ENCODE measurements around the gene ACRBP. TPM values are rescaled to one million over a fixed set of nuclear protein-coding genes. Genes with fewer than 3 reads are reported as not detected.

Gene ACRBP
- total RNA-seq, 4 donors from 2014 or later, result 0.86 to 9.3 (median 1.6) TPM

DNA sequence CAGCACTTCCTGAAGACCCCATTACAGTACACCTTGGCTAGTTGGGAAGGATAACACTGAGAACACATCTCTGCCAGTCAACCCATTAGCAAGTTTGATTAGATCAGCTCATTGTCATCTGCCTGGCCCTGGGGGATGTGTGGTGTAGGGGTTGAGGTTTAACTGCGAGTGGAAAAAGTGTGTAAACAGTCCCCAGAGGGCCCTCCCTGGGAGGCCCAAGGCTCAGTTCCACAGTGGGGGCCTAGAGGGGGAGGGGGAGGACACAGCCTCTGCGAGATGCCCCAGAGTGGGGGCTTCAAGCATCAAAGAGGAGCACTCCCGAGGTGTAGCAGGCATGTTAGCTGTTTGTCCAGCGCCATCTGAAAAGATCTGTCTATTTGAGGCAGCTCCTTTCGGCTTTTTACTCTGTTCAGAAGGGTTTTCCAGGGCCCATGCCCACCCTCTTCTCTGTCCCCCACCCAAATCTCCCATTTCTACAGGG is 11.8 kb downstream of the ACRBP start:
- peaks cover 68% of the 10 kb centered on the region for H3K4me1 ChIP-seq
- H3K9me3 ChIP-seq, result no peaks in the 10 kb centered on the region
- TF ChIP-seq, protein P1, sequence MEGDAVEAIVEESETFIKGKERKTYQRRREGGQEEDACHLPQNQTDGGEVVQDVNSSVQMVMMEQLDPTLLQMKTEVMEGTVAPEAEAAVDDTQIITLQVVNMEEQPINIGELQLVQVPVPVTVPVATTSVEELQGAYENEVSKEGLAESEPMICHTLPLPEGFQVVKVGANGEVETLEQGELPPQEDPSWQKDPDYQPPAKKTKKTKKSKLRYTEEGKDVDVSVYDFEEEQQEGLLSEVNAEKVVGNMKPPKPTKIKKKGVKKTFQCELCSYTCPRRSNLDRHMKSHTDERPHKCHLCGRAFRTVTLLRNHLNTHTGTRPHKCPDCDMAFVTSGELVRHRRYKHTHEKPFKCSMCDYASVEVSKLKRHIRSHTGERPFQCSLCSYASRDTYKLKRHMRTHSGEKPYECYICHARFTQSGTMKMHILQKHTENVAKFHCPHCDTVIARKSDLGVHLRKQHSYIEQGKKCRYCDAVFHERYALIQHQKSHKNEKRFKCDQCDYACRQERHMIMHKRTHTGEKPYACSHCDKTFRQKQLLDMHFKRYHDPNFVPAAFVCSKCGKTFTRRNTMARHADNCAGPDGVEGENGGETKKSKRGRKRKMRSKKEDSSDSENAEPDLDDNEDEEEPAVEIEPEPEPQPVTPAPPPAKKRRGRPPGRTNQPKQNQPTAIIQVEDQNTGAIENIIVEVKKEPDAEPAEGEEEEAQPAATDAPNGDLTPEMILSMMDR (IDR thresholded peaks at IDR 0.05), result no peak
- no peak for TF ChIP-seq POLR2A (IDR thresholded peaks at IDR 0.05)
- TF ChIP-seq EP300 (IDR thresholded peaks at IDR 0.05), result no peak
- no peak for TF ChIP-seq POLR2AphosphoS5 (IDR thresholded peaks at IDR 0.05)
- DNase-seq (ENCODE audit: low spot score in 2 of 2), result no peak
- H3K4me3 ChIP-seq, result peak overlapping the region; percentile 28
- peak overlapping the region; percentile 67 for H3K27ac ChIP-seq
- 44% methylated on average over 5 of the region's 5 CpGs for WGBS
- no peaks in the 10 kb centered on the region for H3K36me3 ChIP-seq
- H3K27me3 ChIP-seq, result no peaks in the 10 kb centered on the region

DNA sequence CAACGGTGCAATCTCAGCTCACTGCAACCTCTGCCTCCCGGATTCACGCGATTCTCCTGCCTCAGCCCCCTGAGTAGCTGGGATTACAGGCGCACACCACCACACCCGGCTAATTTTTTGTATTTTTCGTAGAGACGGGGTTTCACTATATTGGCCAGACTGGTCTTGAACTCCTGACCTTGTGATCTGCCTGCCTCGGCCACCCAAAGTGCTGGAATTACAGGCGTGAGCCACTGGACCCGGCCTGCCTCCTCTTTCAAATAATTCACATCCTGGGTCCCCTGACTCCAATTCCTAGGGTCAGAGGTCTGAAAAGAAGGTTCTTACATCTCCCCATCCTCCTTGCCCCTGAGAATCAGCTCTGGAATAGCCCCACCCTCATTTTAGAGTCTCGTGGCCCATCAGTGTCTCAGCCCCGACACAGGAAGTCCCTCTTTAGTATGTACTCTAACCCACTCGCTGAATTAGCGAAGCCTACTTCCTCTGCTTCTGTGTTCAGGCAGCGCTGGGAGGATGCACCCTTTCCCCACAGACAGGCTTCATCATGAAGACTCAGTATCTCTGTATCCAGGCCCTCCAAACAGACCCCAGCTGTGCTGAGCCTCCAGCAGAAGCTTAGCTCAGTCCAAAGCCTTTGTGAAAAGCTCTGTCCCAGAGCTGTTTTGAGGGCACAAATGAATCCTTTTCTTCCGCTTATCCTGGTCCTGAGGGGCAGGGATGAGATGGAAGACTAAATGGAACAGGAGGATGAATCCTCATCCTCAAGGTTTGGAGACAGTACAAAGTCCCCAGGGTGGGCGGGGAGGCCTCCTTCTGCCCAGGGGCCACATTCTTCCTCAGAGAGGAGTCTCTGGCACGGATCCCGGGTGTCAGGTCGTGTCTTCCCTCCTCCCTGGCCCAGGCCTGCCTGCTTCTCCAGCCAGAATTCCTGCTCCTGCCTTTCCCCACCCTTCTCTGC is 14.9 kb downstream of the ACRBP start:
- H3K4me3 ChIP-seq, result no peak overlapping the region
- TF ChIP-seq EP300 (IDR thresholded peaks at IDR 0.05) (no peak), POLR2A (IDR thresholded peaks at IDR 0.05) (no peak), POLR2AphosphoS5 (IDR thresholded peaks at IDR 0.05) (no peak)
- peak overlapping the region; percentile 4 for H3K27ac ChIP-seq
- no peak for DNase-seq (ENCODE audit: low spot score in 2 of 2)
- peaks cover 47% of the 10 kb centered on the region for H3K4me1 ChIP-seq
- 47% methylated on average over 21 of the region's 21 CpGs for WGBS
- H3K36me3 ChIP-seq, result no peaks in the 10 kb centered on the region
- no peaks in the 10 kb centered on the region for H3K9me3 ChIP-seq
- no peaks in the 10 kb centered on the region for H3K27me3 ChIP-seq

DNA sequence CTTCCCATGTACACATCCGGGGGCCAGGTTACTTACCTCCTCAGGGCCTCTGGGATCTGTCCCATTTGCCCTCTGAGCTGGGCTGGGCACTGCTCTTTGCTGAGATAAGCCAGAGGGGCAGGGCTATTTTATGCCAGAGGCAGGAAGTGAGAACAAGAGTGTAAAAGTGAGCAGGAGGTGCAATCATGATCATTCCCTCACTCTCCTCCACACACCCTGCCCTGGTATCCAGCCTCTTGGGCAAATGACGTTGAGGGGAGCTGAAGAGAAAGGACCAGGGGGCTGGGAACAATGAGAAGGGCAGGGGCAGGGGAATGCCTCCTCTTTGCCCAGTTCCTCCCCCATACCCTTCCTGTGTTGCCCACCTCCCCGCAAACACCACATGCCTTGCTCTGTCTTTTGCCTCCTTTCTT is 15.7 kb downstream of the ACRBP start:
- WGBS, result 58% methylated on average over 3 of the region's 3 CpGs
- H3K4me3 ChIP-seq, result no peak overlapping the region
- H3K4me1 ChIP-seq, result peaks cover 41% of the 10 kb centered on the region
- no peaks in the 10 kb centered on the region for H3K9me3 ChIP-seq
- DNase-seq (ENCODE audit: low spot score in 2 of 2), result no peak
- H3K27me3 ChIP-seq, result no peaks in the 10 kb centered on the region
- TF ChIP-seq POLR2A (IDR thresholded peaks at IDR 0.05) (no peak), POLR2AphosphoS5 (IDR thresholded peaks at IDR 0.05) (no peak), EP300 (IDR thresholded peaks at IDR 0.05) (no peak)
- TF ChIP-seq, protein P1 (IDR thresholded peaks at IDR 0.05), result no peak
- H3K27ac ChIP-seq, result peak overlapping the region; percentile 4
- no peaks in the 10 kb centered on the region for H3K36me3 ChIP-seq

DNA sequence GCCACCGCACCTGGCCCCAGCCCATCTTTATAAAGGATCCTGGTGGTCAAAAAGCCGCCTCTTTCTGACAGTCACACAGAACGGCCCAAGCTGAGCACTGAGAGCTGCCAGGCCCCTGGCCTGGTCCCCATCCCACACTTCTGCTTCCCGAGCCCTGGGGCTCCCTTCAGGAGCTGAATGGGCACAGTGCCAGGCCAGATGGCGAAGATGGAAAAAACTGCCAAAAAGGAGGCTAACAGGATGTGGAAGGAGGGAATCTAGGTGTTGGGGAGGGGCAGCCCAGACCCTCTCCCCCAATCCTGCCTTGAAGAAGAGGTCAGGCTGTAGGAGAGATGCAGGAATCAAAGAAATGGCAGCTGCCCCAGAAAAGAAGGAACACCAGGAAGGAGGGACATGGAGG is 16.5 kb downstream of the ACRBP start:
- Histone ChIP-seq H3K27ac (no peak overlapping the region), H3K4me3 (no peak overlapping the region), H3K9me3 (no peaks in the 10 kb centered on the region), H3K27me3 (no peaks in the 10 kb centered on the region), H3K4me1 (peaks cover 32% of the 10 kb centered on the region), H3K36me3 (no peaks in the 10 kb centered on the region)
- WGBS, result 14% methylated on average over 3 of the region's 5 CpGs
- no peak for TF ChIP-seq EP300 (IDR thresholded peaks at IDR 0.05)
- TF ChIP-seq, protein P1 (IDR thresholded peaks at IDR 0.05), result no peak
- no peak for TF ChIP-seq POLR2A (IDR thresholded peaks at IDR 0.05)
- TF ChIP-seq POLR2AphosphoS5 (IDR thresholded peaks at IDR 0.05), result no peak
- DNase-seq (ENCODE audit: low spot score in 2 of 2), result no peak

DNA sequence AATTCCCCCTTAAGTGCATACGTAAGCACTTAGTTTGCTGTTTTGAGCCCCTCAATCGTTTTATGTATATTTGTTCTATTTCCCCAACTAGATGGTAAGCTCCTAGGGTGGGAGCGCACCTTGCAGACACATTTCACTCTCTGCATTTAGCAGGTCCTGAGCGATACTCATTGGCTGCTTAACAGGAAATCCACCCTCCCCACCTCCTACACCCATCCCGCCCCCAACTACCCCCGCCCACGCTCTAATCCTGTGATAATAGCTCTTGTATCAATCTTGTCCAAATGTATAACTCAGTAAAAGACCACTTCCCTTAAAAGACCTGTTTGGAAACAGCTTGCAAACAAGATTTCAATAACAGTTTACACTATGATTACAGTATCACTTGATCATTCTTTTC is 19.6 kb downstream of the ACRBP start:
- H3K36me3 ChIP-seq, result no peaks in the 10 kb centered on the region
- WGBS, result 69% methylated on average over 7 of the region's 7 CpGs
- H3K4me3 ChIP-seq, result no peak overlapping the region
- peaks cover 15% of the 10 kb centered on the region for H3K4me1 ChIP-seq
- no peaks in the 10 kb centered on the region for H3K27me3 ChIP-seq
- H3K27ac ChIP-seq, result no peak overlapping the region
- TF ChIP-seq POLR2A (IDR thresholded peaks at IDR 0.05) (no peak), EP300 (IDR thresholded peaks at IDR 0.05) (no peak), POLR2AphosphoS5 (IDR thresholded peaks at IDR 0.05) (no peak)
- TF ChIP-seq, protein P1 (IDR thresholded peaks at IDR 0.05), result no peak
- no peak for DNase-seq (ENCODE audit: low spot score in 2 of 2)
- no peaks in the 10 kb centered on the region for H3K9me3 ChIP-seq

Measured in suprapubic skin (tissue), 4 donors.